Activated T-cell treated with anti-CD3 and anti-CD28 coated beads for 1 hour (primary cell): ENCODE measurements around the gene FAM83F.
A peak's percentile ranks its signal among the peaks of the same experiment; 100 is the strongest.
"Not testable (repeated sequence)": the region's sequence is repeated elsewhere in the genome, so short reads cannot be mapped to it uniquely, and the experiment has no call there.

Experiments
- DNase-seq: peaks from one replicate; pipeline ENCODE4 v3.0.0-alpha.2; 2020; ENCODE audit warnings: low read depth

Gene FAM83F

DNA sequence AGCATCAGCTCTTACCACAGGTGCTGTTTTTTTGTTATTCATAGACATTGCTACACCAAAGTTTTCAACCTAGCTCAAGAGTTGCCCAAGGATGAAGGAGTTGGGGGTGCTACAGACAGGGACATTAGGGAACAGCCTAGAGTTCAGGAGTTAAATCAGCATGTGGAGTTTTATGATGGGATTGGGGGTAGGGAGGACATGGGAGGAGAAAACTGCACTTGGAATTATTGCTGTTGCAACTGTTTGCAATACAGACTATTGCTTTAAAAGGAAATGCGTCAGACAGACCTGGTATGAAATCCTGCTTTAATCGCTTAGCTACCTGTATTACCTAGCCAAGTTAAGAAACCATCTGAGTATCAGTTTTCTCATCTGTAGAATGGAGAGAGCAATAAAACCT is 28.3 kb upstream of the FAM83F start:
- no peak for DNase-seq

DNA sequence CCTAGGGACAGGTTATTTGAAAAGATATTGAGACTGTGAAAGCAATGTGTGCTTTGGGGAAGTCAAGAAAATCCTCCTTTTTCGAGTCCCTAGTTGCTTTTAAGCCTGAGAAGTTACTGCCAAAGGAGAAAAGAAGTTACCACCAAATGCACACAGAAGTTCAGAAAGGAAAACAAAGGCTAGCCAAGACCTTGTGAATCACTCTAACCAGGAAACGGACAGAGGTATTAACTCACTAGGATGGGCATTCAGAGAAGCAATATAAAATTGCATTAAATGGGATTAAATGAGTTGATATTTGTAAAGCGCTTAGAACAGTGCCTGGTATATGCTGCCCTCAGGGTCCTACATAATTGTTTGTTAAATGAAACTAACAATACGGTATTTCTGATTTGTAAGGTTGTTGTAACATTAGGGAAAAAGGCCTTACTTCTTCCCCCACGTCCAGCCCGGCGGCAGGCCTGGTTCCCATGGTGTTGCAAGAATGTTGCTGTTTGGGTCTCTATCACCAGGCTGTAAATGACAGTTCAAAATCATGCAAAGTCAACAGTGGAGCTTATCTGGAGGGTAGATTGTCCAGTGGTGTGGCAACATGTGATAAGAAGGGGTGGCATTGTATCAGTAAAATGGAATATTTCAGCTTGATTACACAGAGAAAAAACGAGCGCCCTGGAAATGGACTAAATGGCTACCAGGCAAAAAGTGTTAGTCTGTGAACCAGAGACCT is 27.5 kb upstream of the FAM83F start:
- DNase-seq, result no peak

DNA sequence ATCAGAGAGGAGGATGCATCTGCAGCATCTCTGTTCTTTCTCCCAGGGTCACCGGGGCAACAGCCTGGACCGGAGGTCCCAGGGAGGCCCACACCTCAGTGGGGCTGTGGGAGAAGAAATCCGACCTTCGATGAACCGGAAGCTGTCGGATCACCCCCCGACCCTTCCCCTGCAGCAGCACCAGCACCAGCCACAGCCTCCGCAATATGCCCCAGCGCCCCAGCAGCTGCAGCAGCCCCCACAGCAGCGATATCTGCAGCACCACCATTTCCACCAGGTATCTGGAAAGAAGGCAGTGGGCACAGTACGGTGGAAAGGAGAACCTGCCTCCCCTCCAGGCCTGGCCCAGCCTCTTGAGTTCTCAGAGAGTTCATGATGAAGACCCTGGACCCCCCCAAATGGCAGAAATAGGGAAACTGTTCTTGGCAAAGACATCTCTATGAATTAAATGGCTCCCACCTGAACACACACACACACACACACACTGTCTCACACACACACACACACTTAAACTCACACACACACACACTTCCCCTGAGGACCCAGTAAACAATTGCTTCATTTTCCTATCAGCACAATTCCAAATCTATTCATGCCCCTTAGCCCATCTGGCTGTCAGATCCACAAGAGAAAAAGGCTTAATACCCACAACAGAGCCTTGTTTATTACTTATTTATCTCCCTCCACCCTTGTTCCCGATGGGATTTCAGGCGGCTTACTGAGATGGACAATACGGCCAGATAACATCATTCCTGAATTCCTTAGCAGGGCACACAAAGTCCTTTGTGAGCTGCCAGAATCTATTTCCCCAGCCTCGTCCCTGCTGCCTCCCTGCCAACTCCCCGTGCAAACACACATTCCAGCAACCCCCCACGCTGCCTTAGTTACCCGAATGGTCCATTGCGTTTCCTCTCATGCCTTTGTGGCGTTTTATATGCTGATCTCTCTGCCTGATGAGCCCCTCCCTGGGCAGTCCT is 26.5 kb upstream of the FAM83F start:
- no peak for DNase-seq

DNA sequence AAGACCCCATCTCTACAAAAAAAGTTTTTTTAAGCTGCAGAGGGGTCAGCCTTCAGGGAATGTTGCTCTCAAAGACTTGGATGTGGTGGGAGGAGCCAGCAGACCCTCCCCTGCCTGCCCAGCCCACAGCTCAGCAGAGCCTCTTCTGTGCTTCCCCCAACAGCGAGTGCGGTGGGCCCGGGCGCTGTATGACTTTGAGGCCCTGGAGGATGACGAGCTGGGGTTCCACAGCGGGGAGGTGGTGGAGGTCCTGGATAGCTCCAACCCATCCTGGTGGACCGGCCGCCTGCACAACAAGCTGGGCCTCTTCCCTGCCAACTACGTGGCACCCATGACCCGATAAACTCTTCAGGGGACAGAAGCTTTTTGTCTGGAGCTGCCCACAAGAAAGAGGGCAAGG is 24.0 kb upstream of the FAM83F start:
- no peak for DNase-seq

DNA sequence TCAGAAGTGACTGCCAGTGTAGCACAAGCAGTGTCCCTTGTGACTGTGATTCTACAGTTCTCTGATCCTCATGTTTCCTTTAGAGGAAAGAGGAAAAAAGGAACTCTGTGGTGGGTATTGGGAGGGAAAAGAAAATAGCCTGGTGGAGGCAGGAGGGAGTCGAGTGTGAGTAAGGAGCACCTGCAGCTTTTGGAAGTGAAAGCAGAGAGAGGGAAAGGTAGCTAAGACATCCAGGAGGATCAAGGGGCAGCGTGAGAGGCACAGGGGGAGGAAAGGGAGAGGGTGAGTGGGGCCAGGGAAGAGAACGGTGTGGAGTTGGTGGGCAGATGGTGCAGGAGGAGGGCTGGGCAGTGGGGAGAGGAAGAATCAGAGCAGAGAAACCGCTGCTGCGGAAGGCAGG is 22.1 kb upstream of the FAM83F start:
- DNase-seq, result no peak

DNA sequence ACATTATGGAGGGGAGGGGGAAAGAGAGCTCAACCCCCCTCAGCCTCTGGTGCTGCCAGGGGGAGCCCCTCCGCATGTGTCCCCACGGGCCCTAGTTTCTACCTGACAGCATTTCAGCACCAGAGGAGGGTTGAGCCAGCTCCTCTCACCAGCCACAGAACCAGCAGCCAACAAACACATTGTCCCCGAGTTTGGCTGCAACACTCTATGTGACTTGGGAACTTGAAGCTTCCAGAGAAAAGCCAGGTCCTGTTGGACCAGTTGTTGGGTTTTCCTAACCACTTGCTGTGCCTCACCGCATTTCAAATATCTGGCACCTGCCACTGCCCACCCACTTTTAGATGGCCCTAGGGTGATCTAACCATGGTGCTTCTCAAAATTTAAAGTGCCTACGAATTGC is 21.1 kb upstream of the FAM83F start:
- DNase-seq, result no peak

DNA sequence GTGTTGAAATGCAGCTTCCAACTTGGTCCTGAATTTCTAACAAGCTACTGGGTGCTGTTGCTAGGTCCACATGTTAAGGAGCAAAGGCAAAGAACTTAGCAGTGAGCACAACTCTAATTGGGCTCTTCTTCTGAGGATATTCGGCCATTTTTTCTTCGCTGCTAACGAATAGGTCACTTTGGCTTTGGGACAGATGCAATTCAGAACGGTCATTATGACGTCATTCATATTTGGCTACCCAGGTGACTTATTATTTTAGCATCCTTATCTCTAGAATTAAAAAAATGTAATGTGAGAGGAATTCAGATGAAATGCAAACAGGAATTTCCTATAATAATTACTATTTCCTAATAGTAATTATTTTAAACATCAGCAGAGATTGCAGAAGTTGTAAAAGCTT is 20.7 kb upstream of the FAM83F start:
- DNase-seq, result no peak

DNA sequence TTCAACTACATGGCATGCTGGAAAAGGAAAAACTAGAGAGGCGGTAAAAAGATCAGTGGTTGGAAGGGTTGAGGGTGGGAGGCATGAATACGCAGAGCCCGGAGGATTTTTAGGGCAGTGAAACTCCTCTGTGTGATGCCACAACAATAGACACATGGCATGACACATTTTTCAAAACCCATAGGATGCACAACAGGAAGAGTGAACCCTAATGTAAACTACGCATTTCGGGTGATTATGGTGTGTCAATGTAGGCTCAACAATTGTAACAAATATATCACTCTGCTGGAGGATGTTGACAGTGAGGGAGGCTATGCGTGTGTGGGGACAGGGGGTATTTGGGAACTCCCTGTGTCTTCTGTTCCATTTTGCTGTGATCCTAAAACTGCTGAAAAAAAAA is 15.7 kb upstream of the FAM83F start:
- DNase-seq, result no peak

DNA sequence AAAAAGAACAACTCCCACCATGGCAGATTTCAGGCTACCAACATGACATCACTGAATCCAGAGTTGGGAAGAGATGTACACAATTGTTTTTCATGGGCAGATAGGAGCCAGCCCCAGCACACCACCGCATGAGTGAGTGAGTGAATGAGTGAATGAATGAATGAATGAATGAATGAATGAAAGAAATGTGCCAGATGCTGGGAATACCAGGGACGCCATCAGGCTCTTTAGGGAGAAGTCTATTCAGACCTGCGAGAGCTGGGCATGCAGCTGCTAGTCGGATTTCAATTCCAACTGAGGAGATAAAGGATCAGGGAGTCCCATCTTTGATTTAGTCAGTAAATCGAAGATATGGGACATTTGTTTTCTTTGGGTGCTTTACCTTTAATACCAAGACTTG is 15.3 kb upstream of the FAM83F start:
- no peak for DNase-seq

DNA sequence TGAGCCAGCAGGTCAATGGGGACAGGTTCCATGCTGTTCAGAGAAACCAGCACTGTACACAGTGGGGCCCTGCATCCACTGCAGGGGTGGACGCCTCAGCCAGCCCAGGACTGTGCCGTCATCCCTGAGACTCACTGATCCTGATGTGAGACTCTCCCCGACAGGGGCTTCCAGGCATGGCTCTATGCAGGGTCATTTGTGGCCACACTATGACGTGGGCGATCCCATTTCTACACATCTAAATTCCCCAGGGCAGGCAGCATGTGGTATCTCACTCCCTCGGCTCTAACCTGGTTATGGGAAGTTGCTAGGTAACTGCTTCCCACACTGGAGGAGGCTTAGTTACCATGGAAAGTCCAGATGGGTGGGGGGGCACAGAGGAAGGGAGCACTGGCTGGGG is 14.2 kb upstream of the FAM83F start:
- DNase-seq, result no peak

DNA sequence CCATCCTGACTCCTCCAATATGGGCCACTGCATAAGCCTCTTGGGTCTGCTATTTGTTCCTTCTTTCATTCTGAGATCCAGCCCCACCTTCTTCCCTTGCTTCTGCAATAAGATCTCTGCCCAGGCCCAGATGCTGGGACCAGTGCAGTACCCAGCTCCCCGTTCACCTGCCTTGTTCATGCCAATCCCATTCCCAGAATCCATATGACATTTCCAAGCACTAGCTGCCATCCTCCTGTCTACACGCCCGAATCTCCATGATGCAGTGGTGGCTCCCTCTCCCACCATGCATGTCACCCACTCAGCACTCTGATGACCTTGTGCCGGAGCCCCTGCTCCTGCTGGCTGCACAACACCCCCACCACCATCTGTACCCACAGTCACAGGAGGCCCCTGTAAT is 11.4 kb upstream of the FAM83F start:
- DNase-seq, result no peak

DNA sequence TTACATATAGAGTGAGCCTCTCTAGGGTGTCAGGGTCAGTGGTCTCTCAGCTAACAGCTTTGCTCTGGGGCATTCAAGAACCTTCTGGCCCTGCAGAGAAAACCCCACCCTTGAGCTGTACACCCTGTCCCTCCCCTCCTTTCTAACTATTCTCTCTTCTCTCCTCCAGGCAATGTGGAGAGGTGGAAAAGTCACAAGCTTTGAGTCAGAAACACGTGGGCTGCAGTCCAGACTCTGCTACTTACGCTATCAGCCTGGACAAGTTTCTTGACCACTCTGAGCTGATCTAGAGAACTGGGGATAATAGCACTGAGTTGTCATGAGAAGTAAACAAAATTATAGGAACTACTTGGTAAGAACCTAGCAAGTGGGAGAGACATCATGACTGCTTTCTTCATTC is 10.7 kb upstream of the FAM83F start:
- no peak for DNase-seq

DNA sequence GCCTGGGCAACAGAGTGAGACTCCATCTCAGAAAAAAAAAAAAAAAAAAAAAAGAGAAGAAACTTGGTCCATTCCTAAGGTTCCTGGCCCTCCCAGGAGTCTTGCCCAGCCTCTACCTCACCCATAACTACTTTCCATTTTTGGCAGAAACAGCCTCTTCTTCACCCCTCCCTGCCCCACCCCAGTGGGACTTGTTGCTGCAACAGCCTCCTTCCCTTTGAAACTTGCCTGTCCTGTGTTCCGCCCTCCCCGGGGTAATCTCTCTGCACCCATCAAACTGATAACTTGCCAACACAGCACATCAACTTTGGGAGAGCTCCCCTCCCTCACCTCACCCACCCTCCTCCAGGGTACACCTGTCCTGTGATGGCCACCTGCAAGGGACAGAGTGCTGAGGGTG is 10.0 kb upstream of the FAM83F start:
- DNase-seq, result no peak

DNA sequence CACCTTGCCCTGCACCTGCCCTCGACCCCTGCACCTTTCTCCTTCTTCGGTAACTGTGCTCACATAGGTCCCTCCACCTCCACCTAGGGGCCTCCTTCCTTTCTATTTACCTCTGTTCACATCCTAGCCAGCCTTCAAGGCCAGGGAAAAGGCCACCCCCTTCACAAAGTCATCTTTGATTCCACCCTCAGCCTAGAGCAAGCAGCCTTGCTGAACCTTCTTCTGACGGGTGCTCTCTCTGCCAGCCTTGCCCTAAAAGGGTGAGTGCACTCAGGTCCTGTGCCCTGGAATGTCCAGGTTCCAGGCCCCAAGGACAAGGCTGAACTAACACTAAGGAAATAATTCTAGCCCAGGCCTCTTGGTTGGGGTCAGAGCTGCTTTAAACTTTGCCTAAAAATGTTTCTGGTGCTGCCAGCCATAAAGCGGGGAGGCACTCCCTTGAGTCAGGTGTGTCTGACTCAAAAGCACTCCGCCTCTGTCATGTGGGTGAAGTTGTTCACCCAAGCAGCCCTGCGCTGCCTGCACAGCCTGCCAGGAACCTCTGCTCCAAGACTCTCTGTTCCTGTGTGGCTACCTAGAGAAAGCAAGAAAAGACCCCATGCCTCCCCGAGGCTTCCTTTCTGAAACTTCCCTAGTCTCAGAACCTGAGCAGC is 9.2 kb upstream of the FAM83F start:
- DNase-seq, result no peak

DNA sequence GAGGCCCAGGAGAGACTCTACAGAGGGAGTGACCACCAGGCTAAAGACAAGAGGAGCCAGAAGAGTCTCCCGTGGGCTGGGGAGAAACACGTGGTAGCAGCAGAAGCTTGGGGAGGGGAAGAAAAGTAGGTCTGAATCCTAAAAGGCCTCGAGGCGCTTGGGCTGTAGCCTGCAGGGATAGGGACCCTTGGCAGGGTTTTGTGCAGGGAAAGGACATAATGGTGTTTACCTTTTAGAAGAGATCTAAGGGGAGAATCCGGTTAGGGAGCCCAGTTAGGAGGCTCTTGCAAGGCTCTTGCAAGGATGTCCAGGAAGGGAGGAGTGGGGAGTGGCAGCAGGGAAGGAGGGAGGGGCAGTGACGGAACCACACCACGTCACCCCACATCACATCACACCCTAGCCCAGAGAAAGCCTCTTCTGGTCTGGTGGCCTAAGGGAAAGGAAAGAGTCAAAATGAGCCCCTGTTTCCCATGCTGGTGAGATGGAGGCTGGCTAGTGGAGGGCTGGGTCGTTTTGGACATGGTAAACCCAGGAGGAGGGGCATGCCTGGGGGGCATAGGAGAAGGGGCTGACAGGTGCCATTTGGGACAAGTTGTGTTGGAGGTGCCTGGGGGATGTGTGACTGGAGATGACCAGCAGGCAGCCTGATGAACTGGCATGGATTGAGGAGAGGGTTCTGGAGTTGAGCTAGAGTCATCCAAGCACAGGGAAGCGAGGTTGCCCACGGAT is 6.2 kb upstream of the FAM83F start:
- DNase-seq, result no peak

DNA sequence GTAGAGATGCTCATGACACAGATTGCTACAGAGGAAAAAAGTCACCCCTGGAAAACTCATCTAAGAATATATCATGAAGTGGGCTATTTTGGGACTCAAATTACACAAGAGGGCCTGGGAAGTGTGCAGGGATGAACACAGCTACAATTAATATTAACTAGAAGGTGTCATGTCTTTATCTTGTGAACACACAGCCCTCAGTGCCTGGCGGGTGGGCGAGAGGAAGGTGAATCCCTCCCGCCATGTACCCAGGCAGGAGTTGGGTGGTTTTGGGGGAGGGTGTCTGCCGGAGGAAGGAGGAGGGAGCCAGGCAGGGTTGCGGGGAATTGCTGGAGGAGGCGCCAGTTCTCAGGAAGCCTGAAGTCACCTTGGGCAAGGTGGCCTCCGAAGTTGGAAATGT is 5.1 kb upstream of the FAM83F start:
- DNase-seq, result no peak

DNA sequence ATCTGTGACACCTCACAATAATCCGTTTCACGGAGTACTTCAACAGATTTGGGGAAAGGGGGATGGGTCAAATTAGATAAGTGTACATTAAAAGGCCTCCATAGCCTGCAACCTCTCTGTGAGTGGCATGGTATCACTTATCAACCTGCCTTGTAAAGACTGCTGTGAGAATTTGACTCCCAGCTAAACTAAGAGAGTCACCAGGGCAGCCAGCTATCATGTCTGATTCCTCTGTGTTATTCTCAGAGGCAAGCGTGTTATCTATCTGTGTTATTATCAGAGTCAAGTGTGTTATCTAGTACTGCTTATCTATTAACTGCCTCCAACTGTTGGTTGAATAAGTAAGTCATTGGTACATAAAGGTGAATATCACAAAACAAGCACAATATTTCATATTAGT is 4.1 kb upstream of the FAM83F start:
- DNase-seq, result no peak

DNA sequence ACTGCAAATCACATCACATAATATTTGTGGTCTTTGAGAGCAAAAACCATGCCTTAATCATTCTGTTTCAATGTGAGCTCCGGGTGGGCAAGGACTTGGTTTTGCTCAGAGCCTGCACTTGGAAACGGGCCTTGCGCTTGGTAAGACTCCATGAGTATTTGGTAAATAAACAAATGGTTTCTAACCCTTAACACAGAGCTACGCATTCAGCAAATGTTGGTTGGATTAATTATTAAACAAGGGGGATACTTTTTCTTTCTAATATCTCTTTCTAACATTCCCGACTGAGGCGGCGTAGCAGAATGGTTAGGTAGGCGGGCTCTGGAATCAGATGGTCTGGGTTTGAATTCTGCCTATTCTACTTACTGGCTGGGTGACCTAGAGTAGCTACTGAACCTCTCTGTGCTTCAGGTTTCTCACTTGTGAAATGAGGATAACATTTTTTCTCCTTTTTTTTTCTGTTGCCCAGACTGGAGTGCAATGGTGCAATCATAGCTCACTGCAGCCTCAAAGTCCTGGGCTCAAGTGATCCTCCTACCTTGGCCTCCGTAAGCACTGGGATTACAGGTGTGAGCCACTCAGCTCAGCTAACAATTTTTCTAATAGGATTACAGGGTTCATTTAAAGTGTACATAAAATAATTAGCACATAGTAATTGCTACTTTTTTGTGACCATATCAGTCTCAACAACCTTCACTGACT is 3.4 kb upstream of the FAM83F start:
- no peak for DNase-seq

DNA sequence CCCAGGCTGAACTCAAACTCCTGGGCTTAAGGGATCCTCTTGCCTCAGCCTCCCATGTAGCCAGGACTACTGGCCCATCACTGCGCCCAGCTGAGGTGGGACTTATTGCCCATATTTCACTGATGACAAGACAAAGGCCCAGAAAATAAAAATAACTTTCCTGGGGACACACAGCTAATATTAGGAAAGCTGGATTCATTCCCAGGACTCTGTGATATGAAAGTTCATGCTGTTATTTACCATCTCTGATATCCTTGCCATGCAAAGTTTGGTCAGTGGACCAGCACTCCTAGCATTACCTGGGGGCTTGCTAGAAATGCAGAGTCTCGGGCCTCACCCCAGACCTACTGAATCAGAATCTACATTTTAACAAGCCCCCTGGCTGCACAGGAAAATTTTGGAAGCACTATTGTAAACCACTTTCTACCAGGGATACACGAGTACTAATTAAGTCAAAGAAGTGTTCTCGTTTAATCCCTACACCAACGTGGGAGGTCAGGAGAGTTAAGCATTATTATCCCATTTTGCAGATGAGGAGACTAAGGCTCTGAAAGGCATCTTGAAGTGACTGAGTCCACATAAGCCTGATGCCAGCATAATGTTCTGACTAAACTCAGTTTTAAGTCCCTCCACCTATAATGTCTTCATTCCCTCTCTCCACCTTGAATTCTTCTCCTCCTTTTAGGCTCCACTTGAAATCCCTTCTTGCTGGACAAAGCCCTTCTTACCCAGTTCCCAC is 2.5 kb upstream of the FAM83F start:
- DNase-seq, result no peak

DNA sequence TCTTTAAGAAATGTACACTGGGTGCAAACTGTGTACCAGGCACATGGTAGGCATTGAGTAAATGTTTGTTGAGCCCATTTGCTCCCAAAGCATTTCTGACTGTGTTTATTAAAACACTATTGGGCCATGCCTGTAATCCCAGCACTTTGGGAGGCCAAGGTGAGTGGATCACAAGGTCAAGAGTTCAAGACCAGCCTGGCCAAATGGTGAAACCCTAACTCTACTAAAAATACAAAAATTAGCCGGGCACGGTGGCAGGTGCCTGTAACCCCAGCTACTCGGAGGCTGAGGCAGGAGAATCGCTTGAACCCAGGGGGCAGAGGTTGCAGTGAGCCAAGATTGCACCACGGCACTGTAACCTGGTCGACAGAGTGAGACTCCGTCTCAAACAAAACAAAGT is 1.9 kb upstream of the FAM83F start:
- DNase-seq, result not testable (repeated sequence)

DNA sequence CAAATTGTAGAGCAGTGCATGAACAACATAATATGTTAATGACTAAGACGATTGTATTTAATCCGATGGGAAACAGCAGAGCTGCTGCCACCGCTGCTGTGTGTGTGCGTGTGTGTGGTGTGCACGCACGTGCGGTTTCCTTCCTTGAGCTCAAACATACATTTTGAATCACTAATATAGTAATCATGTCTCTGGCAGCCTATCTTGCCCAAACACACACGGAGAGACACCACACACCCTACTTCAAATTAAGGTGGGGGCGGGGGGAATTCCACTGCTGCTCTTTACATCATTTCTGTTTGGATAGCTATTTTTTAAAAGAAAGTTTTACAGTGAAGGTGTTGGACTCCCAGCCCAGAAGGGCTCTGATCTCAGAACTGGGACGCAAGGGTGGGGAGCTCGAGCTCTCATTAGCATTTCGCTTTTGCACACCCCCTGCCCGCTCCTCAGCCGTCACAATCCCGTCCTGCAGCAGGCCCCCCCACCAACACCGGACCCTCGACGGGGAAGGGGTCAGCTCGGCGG is 651 bp upstream of the FAM83F start:
- peak; percentile 23 for DNase-seq
